ENCODE measurements around the gene PTPA.
"Not testable (repeated sequence)": the region's sequence is repeated elsewhere in the genome, so short reads cannot be mapped to it uniquely, and the experiment has no call there.

- not testable (repeated sequence) for TF ChIP-seq CTCF, POLR2A (IDR thresholded peaks at IDR 0.05)
Measured at GRCh38 chr9:129122976-129123375, 11.8 kb downstream of the PTPA start.

Measured in Peyer's patch (tissue), 4 donors.